ENCODE measurements around the gene ANKRD36B. TPM values are rescaled to one million over a fixed set of nuclear protein-coding genes. Genes with fewer than 3 reads are reported as not detected.
"Not testable (repeated sequence)": the region's sequence is repeated elsewhere in the genome, so short reads cannot be mapped to it uniquely, and the experiment has no call there.

ANKRD36B gene
- total RNA-seq (47.0 and 79.8 TPM in 2 replicates), polyA plus RNA-seq (9.8 and 10.9 TPM in 2 replicates), polyA minus RNA-seq (51.2 and 58.9 TPM in 2 replicates), Bru-seq, nascent RNA (percentile 83 among the genes with signal in this experiment), BruChase-seq, experiment 1, labeled RNA remaining after a 6-hour chase (percentile 49 among the genes with signal in this experiment), BruChase-seq, experiment 2, labeled RNA remaining after a 2-hour chase (percentile 61 among the genes with signal in this experiment)
- polyA plus RNA-seq (2011; cell fraction: cytosol; rRNA removed), result 3.1 TPM in 2 replicates
- polyA plus RNA-seq (2011; cell fraction: nucleus; rRNA removed), result 132 and 194 TPM in 2 replicates
- polyA plus RNA-seq (2012), result 12.1 and 15.6 TPM in 2 replicates
- 8.6 TPM for polyA minus RNA-seq (2011; cell fraction: cytosol; rRNA and poly(A)+ RNA removed)
- polyA minus RNA-seq (2011; cell fraction: nucleus; rRNA and poly(A)+ RNA removed), result 206 and 280 TPM in 2 replicates
- long read RNA-seq, partial matches to known transcripts, result 14 of 20 reads
- long read RNA-seq, other reads (novel, unspliced or antisense), result 6 of 20 reads

DNA sequence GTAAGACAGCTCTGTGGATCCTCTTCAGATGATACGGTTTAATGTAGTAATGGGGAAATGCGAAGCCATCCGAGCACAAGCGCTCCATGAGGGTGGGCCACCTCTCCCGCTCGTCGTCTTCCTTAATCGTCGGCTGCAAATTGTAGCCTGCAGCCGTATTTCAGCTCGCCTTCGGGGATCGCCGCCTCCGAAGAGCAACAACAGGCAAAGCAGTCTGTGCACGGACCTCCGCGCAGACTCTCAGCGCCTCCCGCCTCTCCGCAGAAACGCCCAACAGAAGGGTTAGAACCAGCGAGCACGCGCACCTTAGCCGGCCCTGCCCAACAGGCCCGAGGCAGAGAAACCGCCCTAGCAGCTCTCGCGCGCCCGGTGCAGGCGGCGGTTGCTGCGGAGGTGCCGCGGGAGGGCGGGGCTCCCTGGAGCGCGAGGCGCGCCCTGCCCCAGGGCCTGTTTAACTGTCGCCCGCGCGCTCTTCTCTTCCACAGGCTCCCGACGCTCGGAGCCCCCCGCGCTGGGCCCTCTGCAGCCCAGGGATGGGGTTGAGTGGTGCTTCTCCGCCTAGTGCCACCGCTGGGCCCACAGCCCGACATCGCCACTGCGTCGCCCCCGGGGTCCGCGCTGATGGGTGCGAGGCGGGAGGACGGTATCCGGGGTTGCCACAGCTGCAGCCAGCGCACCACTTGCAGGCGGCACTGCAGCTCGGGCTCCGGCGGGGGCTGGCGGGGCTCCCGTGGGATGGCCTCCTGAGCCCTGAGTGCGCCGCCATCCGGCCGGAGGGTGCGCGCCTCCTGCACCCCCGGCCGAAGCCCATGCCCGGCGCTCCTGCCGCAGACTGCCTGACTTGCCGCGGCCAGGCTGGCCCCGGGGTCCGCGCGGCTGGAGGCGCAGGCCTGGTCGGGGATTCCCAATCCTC lies at the start of gene ANKRD36B:
ANKRD36B (minus strand) TSS at position 280 of the 913 bp plus-strand sequence; CDS start at position 88, 192 bp downstream.
- H3K27me3 ChIP-seq (ENCODE audit: control insufficient read depth in 2 of 2, insufficient read depth in 2 of 2, low read length in 2 of 2); H4K20me1 ChIP-seq (replicated peaks; ENCODE audit: control insufficient read depth, extremely low read depth, insufficient read depth, low read length); BruUV-seq (replicated peaks); H3K9me1 ChIP-seq (replicated peaks; ENCODE audit: control insufficient read depth, extremely low read depth, insufficient read depth, low read length); FAIRE-seq; H3K36me3 ChIP-seq (ENCODE audit: control insufficient read depth in 2 of 2, extremely low read depth in 1 of 2, insufficient read depth in 2 of 2, low read length in 2 of 2); H3K9me3 ChIP-seq (replicated peaks; ENCODE audit: control insufficient read depth, insufficient read depth, low read length); H3K79me2 ChIP-seq (ENCODE audit: control insufficient read depth, insufficient read depth, low read length); H3K4me1 ChIP-seq (ENCODE audit: control insufficient read depth, extremely low read depth, insufficient read depth, low read length); dilution Hi-C loops (cut with MboI; ENCODE audit: extremely low pct_ligation_motif_present, low sequenced_read_pairs): not testable (repeated sequence)
- Histone ChIP-seq H3K4me3 (replicated peaks in 1 of 3; ENCODE audit: insufficient read depth in 1 of 3, low read depth in 1 of 3, low read length in 3 of 3) (peak within 1 kb of the TSS; percentile 28 to 71 (median 61)), H3K27ac (ENCODE audit: insufficient read depth, low read depth, low read length) (peak within 1 kb of the TSS; percentile 76), H3K9ac (replicated peaks; ENCODE audit: extremely low read depth, insufficient read depth, low read length) (peak within 1 kb of the TSS; percentile 63), H2AFZ (ENCODE audit: low read depth, low read length) (peak within 1 kb of the TSS; percentile 99), H3K4me2 (ENCODE audit: insufficient read depth, low read length) (peak within 1 kb of the TSS; percentile 78)
- CTCF ChIA-PET, result interaction anchor here (1.0 to 4.6 kb wide), 20 partner anchors 56 to 795 kb away, joined by 3 to 226 read pairs (median 6); partner anchors contain the start of genes ACTR1B and COX5B
- POLR2A ChIA-PET, result interaction anchor here (1.3 kb wide), 1 partner anchor 74 kb away, joined by 6 read pairs; the partner anchor contains the start of gene ACTR1B
- DNase-seq (ENCODE audit: low read depth, low spot score), result peak; percentile 72
- intact Hi-C loops (cut with micrococcal nuclease), result loop anchor here (1.0 to 10.0 kb wide), 3 partner anchors 74 to 795 kb away; partner anchors contain the start of gene ACTR1B

- intact Hi-C loops (cut with micrococcal nuclease); H2AFZ ChIP-seq (ENCODE audit: low read depth, low read length); DNase-seq (ENCODE audit: low read depth, low spot score); H3K9ac ChIP-seq (replicated peaks; ENCODE audit: extremely low read depth, insufficient read depth, low read length); H3K27me3 ChIP-seq (ENCODE audit: control insufficient read depth in 2 of 2, insufficient read depth in 2 of 2, low read length in 2 of 2); H3K36me3 ChIP-seq (ENCODE audit: control insufficient read depth in 2 of 2, extremely low read depth in 1 of 2, insufficient read depth in 2 of 2, low read length in 2 of 2); POLR2A ChIA-PET; H3K4me3 ChIP-seq (replicated peaks in 1 of 3; ENCODE audit: insufficient read depth in 1 of 3, low read depth in 1 of 3, low read length in 3 of 3); H3K4me2 ChIP-seq (ENCODE audit: insufficient read depth, low read length); H3K9me3 ChIP-seq (replicated peaks; ENCODE audit: control insufficient read depth, insufficient read depth, low read length); H3K9me1 ChIP-seq (replicated peaks; ENCODE audit: control insufficient read depth, extremely low read depth, insufficient read depth, low read length); dilution Hi-C loops (cut with MboI; ENCODE audit: extremely low pct_ligation_motif_present, low sequenced_read_pairs); H4K20me1 ChIP-seq (replicated peaks; ENCODE audit: control insufficient read depth, extremely low read depth, insufficient read depth, low read length); BruUV-seq (replicated peaks); CTCF ChIA-PET; H3K79me2 ChIP-seq (ENCODE audit: control insufficient read depth, insufficient read depth, low read length); H3K27ac ChIP-seq (ENCODE audit: insufficient read depth, low read depth, low read length); H3K4me1 ChIP-seq (ENCODE audit: control insufficient read depth, extremely low read depth, insufficient read depth, low read length): not testable (repeated sequence)
- FAIRE-seq, result peak; percentile 24
Measured at GRCh38 chr2:97626049-97626430, 36.4 kb upstream of the ANKRD36B start.

- FAIRE-seq; dilution Hi-C loops (cut with MboI; ENCODE audit: extremely low pct_ligation_motif_present, low sequenced_read_pairs): not testable (repeated sequence)
Measured at GRCh38 chr2:97625354-97626048, 35.8 kb upstream of the ANKRD36B start.

More at GRCh38 chr2:97625354-97626048, 35.8 kb upstream of the ANKRD36B start:
- H3K4me1 ChIP-seq (ENCODE audit: control insufficient read depth, extremely low read depth, insufficient read depth, low read length); DNase-seq (ENCODE audit: low read depth, low spot score); BruUV-seq (replicated peaks); H3K9me3 ChIP-seq (replicated peaks; ENCODE audit: control insufficient read depth, insufficient read depth, low read length); H3K27me3 ChIP-seq (ENCODE audit: control insufficient read depth in 2 of 2, insufficient read depth in 2 of 2, low read length in 2 of 2); H3K9me1 ChIP-seq (replicated peaks; ENCODE audit: control insufficient read depth, extremely low read depth, insufficient read depth, low read length); H3K79me2 ChIP-seq (ENCODE audit: control insufficient read depth, insufficient read depth, low read length); POLR2A ChIA-PET; intact Hi-C loops (cut with micrococcal nuclease); CTCF ChIA-PET; H3K4me2 ChIP-seq (ENCODE audit: insufficient read depth, low read length); H4K20me1 ChIP-seq (replicated peaks; ENCODE audit: control insufficient read depth, extremely low read depth, insufficient read depth, low read length); H3K27ac ChIP-seq (ENCODE audit: insufficient read depth, low read depth, low read length); H3K4me3 ChIP-seq (replicated peaks in 1 of 3; ENCODE audit: insufficient read depth in 1 of 3, low read depth in 1 of 3, low read length in 3 of 3); H3K36me3 ChIP-seq (ENCODE audit: control insufficient read depth in 2 of 2, extremely low read depth in 1 of 2, insufficient read depth in 2 of 2, low read length in 2 of 2); H3K9ac ChIP-seq (replicated peaks; ENCODE audit: extremely low read depth, insufficient read depth, low read length); H2AFZ ChIP-seq (ENCODE audit: low read depth, low read length): not testable (repeated sequence)
